GM21576 (cell line): ENCODE measurements around the gene SYNJ2.

Experiments
- ATAC-seq: cut with Tn5 transposase; IDR thresholded peaks from one replicate; pipeline ENCODE4 v1.9.1; 2021; ENCODE audit warnings: mild to moderate bottlenecking, moderate library complexity; ENCODE audit not compliant: unreplicated experiment

SYNJ2 gene

GRCh38 chr6:158072083-158072721 lies 90.5 kb downstream of the SYNJ2 start:
- ATAC-seq = no peak

- ATAC-seq = no peak
Observed at GRCh38 chr6:158073776-158074175, 92.1 kb downstream of the SYNJ2 start.

GRCh38 chr6:158076548-158076947 lies 94.9 kb downstream of the SYNJ2 start:
- ATAC-seq = no peak

GRCh38 chr6:158077676-158078075 lies 96.0 kb downstream of the SYNJ2 start:
- no peak for ATAC-seq

GRCh38 chr6:158078320-158078719 lies 96.7 kb downstream of the SYNJ2 start:
- ATAC-seq = no peak

- no peak for ATAC-seq
Observed at GRCh38 chr6:158080849-158081656, 99.4 kb downstream of the SYNJ2 start.

- no peak for ATAC-seq
Observed at GRCh38 chr6:158081657-158081935, 99.9 kb downstream of the SYNJ2 start.

GRCh38 chr6:158083455-158084325 lies 102.0 kb downstream of the SYNJ2 start:
- no peak for ATAC-seq

- ATAC-seq = no peak
Observed at GRCh38 chr6:158085261-158086053, 103.8 kb downstream of the SYNJ2 start.

- ATAC-seq = peak; percentile 63
Observed at GRCh38 chr6:158086054-158086503, 104.4 kb downstream of the SYNJ2 start.

- no peak for ATAC-seq
Observed at GRCh38 chr6:158086504-158087223, 105.0 kb downstream of the SYNJ2 start.

GRCh38 chr6:158087224-158087867 lies 105.7 kb downstream of the SYNJ2 start:
- ATAC-seq = no peak

GRCh38 chr6:158092806-158093205 lies 111.1 kb downstream of the SYNJ2 start:
- no peak for ATAC-seq

GRCh38 chr6:158095031-158095430 lies 113.4 kb downstream of the SYNJ2 start:
- no peak for ATAC-seq

GRCh38 chr6:158095671-158096070 lies 114.0 kb downstream of the SYNJ2 start:
- ATAC-seq = no peak

- ATAC-seq = no peak
Observed at GRCh38 chr6:158103228-158103627, 121.6 kb downstream of the SYNJ2 start.

- no peak for ATAC-seq
Observed at GRCh38 chr6:158104696-158105095, 123.0 kb downstream of the SYNJ2 start.

GRCh38 chr6:158109748-158110147 lies 128.1 kb downstream of the SYNJ2 start:
- ATAC-seq = no peak

GRCh38 chr6:158110986-158111385 lies 129.3 kb downstream of the SYNJ2 start:
- no peak for ATAC-seq

- ATAC-seq = no peak
Observed at GRCh38 chr6:158111987-158112386, 130.3 kb downstream of the SYNJ2 start.
